HEK293 (cell line): ENCODE data around the gene NT5M.

Source experiments
- CTCF ChIA-PET: fragments of 350-600 bp; formaldehyde crosslinking; extraction: SDS; loops from one replicate; lab custom pipeline; 2021; ENCODE audit warnings: antibody characterized with exemption; lab: Yijun Ruan, JAX
- POLR2A ChIA-PET: fragments of 300-600 bp; formaldehyde crosslinking; extraction: SDS; loops from one replicate; lab custom pipeline; 2020; ENCODE audit warnings: antibody characterized with exemption, inconsistent platforms; lab: Yijun Ruan, JAX
- H3K27ac ChIP-seq: fragments of 200-500 bp; sonication (Bioruptor generic); 2 replicates; pipeline ENCODE4 v1.5.1; 2014; ENCODE audit warnings: low read depth, low read length, control low read depth, inconsistent platforms; ENCODE audit errors: extremely low read depth
- H3K36me3 ChIP-seq, 2 experiments: fragments of 200-500 bp in 1 of 2; sonication (Bioruptor generic) in 1 of 2; 1 replicate in 1 of 2; 2 replicates in 1 of 2; pipeline ENCODE4 v1.5.1; 2014 to 2017; ENCODE audit warnings: inconsistent platforms in 2 of 2, low read length in 2 of 2; ENCODE audit not compliant: control insufficient read depth in 2 of 2, insufficient read depth in 1 of 2
- H3K4me1 ChIP-seq: fragments of 200-500 bp; sonication (Bioruptor generic); 2 replicates; pipeline ENCODE4 v1.5.1; 2014; ENCODE audit warnings: mild to moderate bottlenecking, low read length, inconsistent platforms; ENCODE audit not compliant: control insufficient read depth, insufficient read depth
- H3K4me3 ChIP-seq: 2 replicates; pipeline ENCODE4 v1.5.1; 2011; ENCODE audit warnings: low read depth, mild to moderate bottlenecking, control low read depth, low read length, moderate library complexity
- H3K9me3 ChIP-seq: fragments of 200-500 bp; sonication (Bioruptor generic); 2 replicates; pipeline ENCODE4 v1.5.1; 2014; ENCODE audit warnings: low read depth, low read length, inconsistent platforms; ENCODE audit not compliant: control insufficient read depth, insufficient read depth
- HOXA7 ChIP-seq: sonication (generic); formaldehyde crosslinking; IDR thresholded peaks from 2 replicates; pipeline ENCODE4 v1.8.1; 2022; ENCODE audit warnings: missing genetic modification reagents, borderline replicate concordance
- KLF1 ChIP-seq: fragments of 450-650 bp; formaldehyde crosslinking; IDR thresholded peaks from 2 replicates; pipeline ENCODE4 v1.5.1; 2016; ENCODE audit warnings: missing biosample characterization, missing genetic modification characterization
- KLF7 ChIP-seq: fragments of 450-650 bp; formaldehyde crosslinking; IDR thresholded peaks from 2 replicates; pipeline ENCODE4 v1.5.1; 2016; ENCODE audit warnings: missing biosample characterization, missing genetic modification characterization, borderline replicate concordance
- ZBTB44 ChIP-seq: fragments of 450-650 bp; IDR thresholded peaks from 2 replicates; pipeline ENCODE4 v1.5.1; 2018; ENCODE audit warnings: missing biosample characterization, mild to moderate bottlenecking, missing genetic modification characterization
- ZBTB6 ChIP-seq: fragments of 450-650 bp; formaldehyde crosslinking; IDR thresholded peaks from 2 replicates; pipeline ENCODE4 v1.5.1; 2017; ENCODE audit warnings: missing biosample characterization, missing genetic modification characterization
- ZFP37 ChIP-seq: fragments of 450-650 bp; formaldehyde crosslinking; IDR thresholded peaks from 2 replicates; pipeline ENCODE4 v1.5.1; 2016; ENCODE audit warnings: missing biosample characterization, missing genetic modification characterization
- ZNF121 ChIP-seq: fragments of 450-650 bp; formaldehyde crosslinking; IDR thresholded peaks from 2 replicates; pipeline ENCODE4 v1.5.1; 2016; ENCODE audit warnings: missing biosample characterization, missing genetic modification characterization
- ZNF155 ChIP-seq: fragments of 450-650 bp; formaldehyde crosslinking; IDR thresholded peaks from 2 replicates; pipeline ENCODE4 v1.5.1; 2016; ENCODE audit warnings: missing biosample characterization, missing genetic modification characterization
- ZNF202 ChIP-seq: fragments of 450-650 bp; formaldehyde crosslinking; IDR thresholded peaks from 2 replicates; pipeline ENCODE4 v1.5.1; 2016; ENCODE audit warnings: missing biosample characterization, missing genetic modification characterization, borderline replicate concordance
- ZNF239 ChIP-seq: fragments of 450-650 bp; formaldehyde crosslinking; IDR thresholded peaks from 2 replicates; pipeline ENCODE4 v1.5.1; 2016; ENCODE audit warnings: missing biosample characterization, missing genetic modification characterization
- ZNF24 ChIP-seq: fragments of 450-650 bp; formaldehyde crosslinking; IDR thresholded peaks from 2 replicates; pipeline ENCODE4 v1.5.1; 2016; ENCODE audit warnings: missing biosample characterization, missing genetic modification characterization
- ZNF37A ChIP-seq: fragments of 450-650 bp; IDR thresholded peaks from 2 replicates; pipeline ENCODE4 v1.5.1; 2018; ENCODE audit warnings: missing biosample characterization, missing genetic modification characterization
- ZNF404 ChIP-seq: fragments of 450-650 bp; formaldehyde crosslinking; IDR thresholded peaks from 2 replicates; pipeline ENCODE4 v1.5.1; 2017; ENCODE audit warnings: missing biosample characterization, missing genetic modification characterization
- ZNF529 ChIP-seq: fragments of 450-650 bp; formaldehyde crosslinking; IDR thresholded peaks from 2 replicates; pipeline ENCODE4 v1.5.1; 2017; ENCODE audit warnings: missing genetic modification characterization, missing biosample characterization; ENCODE audit not compliant: insufficient replicate concordance
- ZNF571 ChIP-seq: fragments of 450-650 bp; formaldehyde crosslinking; IDR thresholded peaks from 2 replicates; pipeline ENCODE4 v1.5.0; 2017; ENCODE audit warnings: missing biosample characterization, missing genetic modification characterization
- ZNF585B ChIP-seq: fragments of 450-650 bp; formaldehyde crosslinking; IDR thresholded peaks from 2 replicates; pipeline ENCODE4 v1.5.1; 2016; ENCODE audit warnings: missing biosample characterization, missing genetic modification characterization
- ZNF600 ChIP-seq: fragments of 450-650 bp; formaldehyde crosslinking; IDR thresholded peaks from 2 replicates; pipeline ENCODE4 v1.5.1; 2016; ENCODE audit warnings: missing biosample characterization, missing genetic modification characterization
- ZNF610 ChIP-seq: fragments of 450-650 bp; formaldehyde crosslinking; IDR thresholded peaks from 2 replicates; pipeline ENCODE4 v1.5.1; 2016; ENCODE audit warnings: missing biosample characterization, missing genetic modification characterization, borderline replicate concordance
- ZNF629 ChIP-seq: fragments of 450-650 bp; formaldehyde crosslinking; IDR thresholded peaks from 2 replicates; pipeline ENCODE4 v1.5.1; 2017; ENCODE audit warnings: missing biosample characterization, missing genetic modification characterization
- ZNF639 ChIP-seq: fragments of 450-650 bp; formaldehyde crosslinking; IDR thresholded peaks from 2 replicates; pipeline ENCODE4 v1.5.1; 2016; ENCODE audit warnings: missing biosample characterization, missing genetic modification characterization
- ZNF692 ChIP-seq: fragments of 450-650 bp; formaldehyde crosslinking; IDR thresholded peaks from 2 replicates; pipeline ENCODE4 v1.5.1; 2016; ENCODE audit warnings: missing biosample characterization, missing genetic modification characterization
- ZNF76 ChIP-seq: fragments of 450-650 bp; formaldehyde crosslinking; IDR thresholded peaks from 2 replicates; pipeline ENCODE4; 2016; ENCODE audit warnings: low read depth, missing biosample characterization, missing genetic modification characterization, borderline replicate concordance
- ZSCAN18 ChIP-seq: fragments of 450-650 bp; formaldehyde crosslinking; IDR thresholded peaks from 2 replicates; pipeline ENCODE4 v1.5.1; 2016; ENCODE audit warnings: missing biosample characterization, missing genetic modification characterization
- ZSCAN23 ChIP-seq: fragments of 450-650 bp; formaldehyde crosslinking; IDR thresholded peaks from 2 replicates; pipeline ENCODE4 v1.5.1; 2016; ENCODE audit warnings: missing biosample characterization, missing genetic modification characterization

NT5M gene

GRCh38 chr17:17366941-17367875, 64.0 kb downstream of the NT5M start (continued):
- TF ChIP-seq ZSCAN18 (tag by site-specific recombination) (no peak), ZNF629 (tag by site-specific recombination) (no peak), ZNF610 (tag by site-specific recombination) (no peak), KLF1 (tag by site-specific recombination) (no peak), HOXA7 (CRISPR knock-in tag) (no peak)

GRCh38 chr17:17367931-17368330, 64.8 kb downstream of the NT5M start:
- no peak for TF ChIP-seq ZNF76
- TF ChIP-seq ZBTB44 = no peak
- no peak for TF ChIP-seq ZNF571 (tag by site-specific recombination)
- no peak for TF ChIP-seq KLF7
- no peak for TF ChIP-seq ZNF600 (tag by site-specific recombination)
- no peak for TF ChIP-seq ZNF404 (tag by site-specific recombination)
- TF ChIP-seq ZNF639 = no peak
- no peak for TF ChIP-seq ZNF529 (tag by site-specific recombination)
- TF ChIP-seq ZNF202 (tag by site-specific recombination) = no peak
- no peak for TF ChIP-seq ZNF37A
- TF ChIP-seq ZSCAN23 = no peak
- no peak for TF ChIP-seq ZFP37 (tag by site-specific recombination)
- no peak for TF ChIP-seq ZNF692 (tag by site-specific recombination)
- no peak for TF ChIP-seq ZNF121
- no peak for TF ChIP-seq ZNF585B
- TF ChIP-seq ZBTB6 (tag by site-specific recombination) = no peak
- TF ChIP-seq ZNF155 (tag by site-specific recombination) = no peak
- no peak for TF ChIP-seq ZNF24
- TF ChIP-seq ZNF239 (tag by site-specific recombination) = no peak
- Histone ChIP-seq H3K27ac (no peak overlapping the region), H3K9me3 (no peaks in the 10 kb centered on the region), H3K36me3 (no peaks in the 10 kb centered on the region), H3K4me1 (no peaks in the 10 kb centered on the region), H3K4me3 (no peak overlapping the region)
- POLR2A ChIA-PET = interaction anchor here (0.7 kb wide), 1 partner anchor 247 kb away, joined by 3 read pairs; no protein-coding TSS in a partner anchor
- CTCF ChIA-PET = interaction anchor here (0.7 to 2.9 kb wide), 2 partner anchors 13 to 501 kb away, joined by 4 to 25 read pairs; no protein-coding TSS in a partner anchor
